ENCODE data around the gene CALML6. TPM values are rescaled to one million over a fixed set of nuclear protein-coding genes. Genes with fewer than 3 reads are reported as not detected.

The CALML6 gene
- polyA plus RNA-seq, 1 donor from 2014 or later: not detected

DNA sequence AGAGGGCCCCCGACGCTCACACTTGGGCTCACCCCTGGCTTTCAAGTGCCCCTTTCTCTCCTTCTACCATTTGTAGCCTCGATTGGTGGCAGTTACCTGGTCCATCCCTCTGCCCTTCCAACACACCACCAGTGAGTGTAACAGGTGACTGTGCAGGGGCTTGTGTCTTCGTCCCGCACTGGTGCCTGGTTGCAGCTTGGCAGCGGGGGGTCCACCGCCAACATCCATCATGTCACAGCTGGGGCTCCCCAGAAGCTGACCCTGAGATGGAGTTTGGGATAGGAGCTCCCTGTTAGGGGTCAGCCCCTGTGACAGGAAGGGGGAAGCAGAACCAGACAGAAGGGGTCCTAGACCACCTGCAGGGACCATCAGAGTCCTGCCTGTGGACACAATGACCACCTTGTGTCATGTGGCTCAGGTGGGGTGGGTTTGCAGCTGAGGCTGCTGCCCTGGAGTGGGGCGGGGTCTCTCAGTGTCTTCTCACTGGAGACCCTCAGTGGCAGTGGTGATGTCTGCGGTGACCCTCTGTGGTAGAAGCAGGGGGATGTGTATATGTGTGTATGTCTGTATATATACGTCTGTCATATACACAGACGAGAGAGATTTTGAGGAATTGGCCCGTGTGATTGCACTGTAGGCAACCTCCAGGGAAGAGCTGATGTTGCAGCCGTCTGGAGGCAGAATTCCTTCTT is 3.6 kb upstream of the CALML6 start:
- Histone ChIP-seq H4K20me1 (ENCODE audit: insufficient read depth) (no peaks in the 10 kb centered on the region), H3K9ac (ENCODE audit: low read length) (no peak overlapping the region), H3K9me2 (ENCODE audit: insufficient read depth, low read length) (no peaks in the 10 kb centered on the region), H3K9me3 (ENCODE audit: low read length) (no peaks in the 10 kb centered on the region), H3K4me2 (ENCODE audit: low read length) (no peak overlapping the region), H2AFZ (ENCODE audit: low read depth, low read length) (no peak overlapping the region), H3F3A (ENCODE audit: insufficient read depth, low read length, poor library complexity, severe bottlenecking) (no peaks in the 10 kb centered on the region), H3K27me3 (ENCODE audit: insufficient read depth, low read depth, low read length) (no peaks in the 10 kb centered on the region), H3K36me3 (ENCODE audit: insufficient read depth, low read length) (no peaks in the 10 kb centered on the region), H3K79me2 (replicated peaks; ENCODE audit: insufficient read depth, low read length) (no peaks in the 10 kb centered on the region), H3K27ac (ENCODE audit: low read length) (no peak overlapping the region), H3K4me3 (ENCODE audit: low read length) (no peak overlapping the region)
- TF ChIP-seq MXI1 (conservative IDR thresholded peaks at IDR 0.05; ENCODE audit: poor library complexity, severe bottlenecking): no peak

DNA sequence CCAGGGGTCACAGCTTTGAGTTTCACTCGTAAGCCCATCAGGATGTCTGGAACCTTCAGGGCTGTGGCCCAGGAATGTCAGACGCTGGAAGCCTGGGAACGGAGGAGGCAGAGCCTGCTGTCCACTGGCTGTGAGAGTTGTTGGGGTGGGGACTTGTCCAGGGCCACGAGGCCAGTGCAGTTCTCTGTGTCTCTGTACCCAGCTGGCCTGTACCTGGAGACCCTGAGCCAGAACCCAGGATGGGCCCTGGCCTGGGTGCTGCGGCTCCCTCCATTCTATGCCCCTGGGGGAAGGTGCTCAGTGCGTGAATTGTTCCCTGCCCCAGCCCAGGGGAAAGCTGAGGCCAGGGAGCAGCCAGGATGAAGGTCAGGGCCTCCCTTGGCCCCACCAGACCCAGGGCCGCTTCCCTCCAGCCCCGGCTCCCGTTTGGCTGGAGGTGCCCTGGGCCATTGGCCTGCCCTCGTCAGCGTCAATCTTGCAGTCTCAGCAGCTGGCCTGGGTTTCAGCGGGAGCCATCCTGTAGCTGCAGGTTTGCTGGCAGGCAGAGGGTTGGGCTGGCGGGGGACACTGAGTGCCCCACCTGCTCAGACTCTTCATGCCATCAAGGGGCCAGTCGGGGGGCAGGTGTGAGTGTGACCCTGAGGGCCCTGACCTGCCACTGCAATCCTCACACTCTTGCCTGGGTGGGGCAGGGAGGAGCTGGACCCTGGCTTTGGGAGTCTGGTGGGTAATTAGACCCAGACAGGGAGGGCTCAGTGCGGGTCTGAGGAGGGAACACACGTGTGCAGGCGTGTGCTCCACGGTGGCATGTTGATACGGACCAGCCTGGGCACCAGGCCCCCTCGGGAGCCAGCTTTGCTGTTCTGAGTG is 724 bp upstream of the CALML6 start:
- no peaks in the 10 kb centered on the region for H4K20me1 ChIP-seq (ENCODE audit: insufficient read depth)
- TF ChIP-seq POLR2AphosphoS5 (IDR thresholded peaks at IDR 0.05) (no peak), EZH2 (IDR thresholded peaks at IDR 0.05; ENCODE audit: borderline replicate concordance, insufficient read depth, low read length, poor library complexity, severe bottlenecking) (no peak), RAD21 (conservative IDR thresholded peaks at IDR 0.05) (no peak), MXI1 (conservative IDR thresholded peaks at IDR 0.05; ENCODE audit: poor library complexity, severe bottlenecking) (no peak), SMC3 (conservative IDR thresholded peaks at IDR 0.05; ENCODE audit: poor library complexity) (no peak), TAF1 (IDR thresholded peaks at IDR 0.05; ENCODE audit: low read depth) (no peak), EP300 (conservative IDR thresholded peaks at IDR 0.05; ENCODE audit: poor library complexity, severe bottlenecking) (no peak)
- TF ChIP-seq, protein P1, sequence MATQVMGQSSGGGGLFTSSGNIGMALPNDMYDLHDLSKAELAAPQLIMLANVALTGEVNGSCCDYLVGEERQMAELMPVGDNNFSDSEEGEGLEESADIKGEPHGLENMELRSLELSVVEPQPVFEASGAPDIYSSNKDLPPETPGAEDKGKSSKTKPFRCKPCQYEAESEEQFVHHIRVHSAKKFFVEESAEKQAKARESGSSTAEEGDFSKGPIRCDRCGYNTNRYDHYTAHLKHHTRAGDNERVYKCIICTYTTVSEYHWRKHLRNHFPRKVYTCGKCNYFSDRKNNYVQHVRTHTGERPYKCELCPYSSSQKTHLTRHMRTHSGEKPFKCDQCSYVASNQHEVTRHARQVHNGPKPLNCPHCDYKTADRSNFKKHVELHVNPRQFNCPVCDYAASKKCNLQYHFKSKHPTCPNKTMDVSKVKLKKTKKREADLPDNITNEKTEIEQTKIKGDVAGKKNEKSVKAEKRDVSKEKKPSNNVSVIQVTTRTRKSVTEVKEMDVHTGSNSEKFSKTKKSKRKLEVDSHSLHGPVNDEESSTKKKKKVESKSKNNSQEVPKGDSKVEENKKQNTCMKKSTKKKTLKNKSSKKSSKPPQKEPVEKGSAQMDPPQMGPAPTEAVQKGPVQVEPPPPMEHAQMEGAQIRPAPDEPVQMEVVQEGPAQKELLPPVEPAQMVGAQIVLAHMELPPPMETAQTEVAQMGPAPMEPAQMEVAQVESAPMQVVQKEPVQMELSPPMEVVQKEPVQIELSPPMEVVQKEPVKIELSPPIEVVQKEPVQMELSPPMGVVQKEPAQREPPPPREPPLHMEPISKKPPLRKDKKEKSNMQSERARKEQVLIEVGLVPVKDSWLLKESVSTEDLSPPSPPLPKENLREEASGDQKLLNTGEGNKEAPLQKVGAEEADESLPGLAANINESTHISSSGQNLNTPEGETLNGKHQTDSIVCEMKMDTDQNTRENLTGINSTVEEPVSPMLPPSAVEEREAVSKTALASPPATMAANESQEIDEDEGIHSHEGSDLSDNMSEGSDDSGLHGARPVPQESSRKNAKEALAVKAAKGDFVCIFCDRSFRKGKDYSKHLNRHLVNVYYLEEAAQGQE (IDR thresholded peaks at IDR 0.05; ENCODE audit: borderline replicate concordance): no peak
- TF ChIP-seq, protein P2, sequence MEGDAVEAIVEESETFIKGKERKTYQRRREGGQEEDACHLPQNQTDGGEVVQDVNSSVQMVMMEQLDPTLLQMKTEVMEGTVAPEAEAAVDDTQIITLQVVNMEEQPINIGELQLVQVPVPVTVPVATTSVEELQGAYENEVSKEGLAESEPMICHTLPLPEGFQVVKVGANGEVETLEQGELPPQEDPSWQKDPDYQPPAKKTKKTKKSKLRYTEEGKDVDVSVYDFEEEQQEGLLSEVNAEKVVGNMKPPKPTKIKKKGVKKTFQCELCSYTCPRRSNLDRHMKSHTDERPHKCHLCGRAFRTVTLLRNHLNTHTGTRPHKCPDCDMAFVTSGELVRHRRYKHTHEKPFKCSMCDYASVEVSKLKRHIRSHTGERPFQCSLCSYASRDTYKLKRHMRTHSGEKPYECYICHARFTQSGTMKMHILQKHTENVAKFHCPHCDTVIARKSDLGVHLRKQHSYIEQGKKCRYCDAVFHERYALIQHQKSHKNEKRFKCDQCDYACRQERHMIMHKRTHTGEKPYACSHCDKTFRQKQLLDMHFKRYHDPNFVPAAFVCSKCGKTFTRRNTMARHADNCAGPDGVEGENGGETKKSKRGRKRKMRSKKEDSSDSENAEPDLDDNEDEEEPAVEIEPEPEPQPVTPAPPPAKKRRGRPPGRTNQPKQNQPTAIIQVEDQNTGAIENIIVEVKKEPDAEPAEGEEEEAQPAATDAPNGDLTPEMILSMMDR (IDR thresholded peaks at IDR 0.05; ENCODE audit: poor library complexity, severe bottlenecking): no peak

More for the DNA sequence above, 724 bp upstream of the CALML6 start:
- Histone ChIP-seq H3K9me3 (ENCODE audit: low read length) (no peaks in the 10 kb centered on the region), H2AFZ (ENCODE audit: low read depth, low read length) (no peak overlapping the region), H3K27me3 (ENCODE audit: insufficient read depth, low read depth, low read length) (peaks cover 11% of the 10 kb centered on the region), H3K27ac (ENCODE audit: low read length) (no peak overlapping the region), H3K36me3 (ENCODE audit: insufficient read depth, low read length) (no peaks in the 10 kb centered on the region), H3K9ac (ENCODE audit: low read length) (no peak overlapping the region), H3K9me2 (ENCODE audit: insufficient read depth, low read length) (no peaks in the 10 kb centered on the region), H3K79me2 (replicated peaks; ENCODE audit: insufficient read depth, low read length) (no peaks in the 10 kb centered on the region), H3K4me2 (ENCODE audit: low read length) (no peak overlapping the region), H3K4me3 (ENCODE audit: low read length) (no peak overlapping the region), H3F3A (ENCODE audit: insufficient read depth, low read length, poor library complexity, severe bottlenecking) (no peaks in the 10 kb centered on the region)
